Stimulated activated effector memory CD8-positive, alpha-beta T cell treated with anti-CD3 and anti-CD28 coated beads, Interleukin-12 subunit alpha, Interleukin-12 subunit beta, amount 100 ng/mL, for 72 hours (primary cell): ENCODE measurements around the gene FUT8.

ENCODE experiments used
- ATAC-seq: fragments of 150-1000 bp; cut with Tn5 transposase; 2 replicates; pipeline ENCODE4 v1.10.0; 2021
- DNase-seq, 2 donors: peaks; one replicate each; pipeline ENCODE4 v3.0.0; 2021 to 2022; ENCODE audit warnings: low spot score in 2 of 2
- H3K27ac Mint-ChIP-seq: one replicate; pipeline ENCODE4 v1.8.0; 2022; ENCODE audit warnings: mild to moderate bottlenecking, mixed read lengths
- H3K36me3 Mint-ChIP-seq: one replicate; pipeline ENCODE4 v1.8.0; 2022; ENCODE audit warnings: mild to moderate bottlenecking, mixed read lengths
- H3K4me1 Mint-ChIP-seq: one replicate; pipeline ENCODE4 v1.8.0; 2022; ENCODE audit warnings: mixed read lengths
- H3K4me3 Mint-ChIP-seq: one replicate; pipeline ENCODE4 v1.8.0; 2022; ENCODE audit warnings: mild to moderate bottlenecking, mixed read lengths
- H3K9me3 Mint-ChIP-seq: one replicate; pipeline ENCODE4 v1.8.0; 2022; ENCODE audit warnings: mixed read lengths

FUT8 gene

DNA sequence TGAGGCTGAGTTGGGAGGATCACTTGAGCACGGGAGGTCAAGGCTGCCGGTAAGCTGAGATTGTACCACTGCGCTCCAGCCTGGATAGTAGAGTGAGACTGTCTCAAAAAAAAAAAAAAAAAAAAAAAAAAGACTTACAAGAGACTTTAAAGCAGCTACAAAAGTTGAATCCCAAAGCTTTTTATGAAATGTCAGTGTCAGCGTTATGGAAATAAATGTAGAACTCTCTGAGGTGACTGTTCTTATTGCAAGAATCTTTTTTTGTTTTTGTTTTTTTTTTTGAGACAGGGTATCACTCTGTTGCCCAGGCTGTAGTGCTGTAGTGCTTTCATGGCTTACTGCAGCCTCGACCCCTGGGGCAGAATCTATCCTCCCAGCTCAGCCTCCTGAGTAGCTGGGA lies 17.2 kb downstream of the FUT8 start:
- DNase-seq (no peak), ATAC-seq (no peak)
- H3K4me3 Mint-ChIP-seq, result no peak overlapping the region
- H3K27ac Mint-ChIP-seq, result no peak overlapping the region
- no peaks in the 10 kb centered on the region for H3K9me3 Mint-ChIP-seq
- peaks cover 36% of the 10 kb centered on the region for H3K36me3 Mint-ChIP-seq
- H3K4me1 Mint-ChIP-seq, result peaks cover 35% of the 10 kb centered on the region

DNA sequence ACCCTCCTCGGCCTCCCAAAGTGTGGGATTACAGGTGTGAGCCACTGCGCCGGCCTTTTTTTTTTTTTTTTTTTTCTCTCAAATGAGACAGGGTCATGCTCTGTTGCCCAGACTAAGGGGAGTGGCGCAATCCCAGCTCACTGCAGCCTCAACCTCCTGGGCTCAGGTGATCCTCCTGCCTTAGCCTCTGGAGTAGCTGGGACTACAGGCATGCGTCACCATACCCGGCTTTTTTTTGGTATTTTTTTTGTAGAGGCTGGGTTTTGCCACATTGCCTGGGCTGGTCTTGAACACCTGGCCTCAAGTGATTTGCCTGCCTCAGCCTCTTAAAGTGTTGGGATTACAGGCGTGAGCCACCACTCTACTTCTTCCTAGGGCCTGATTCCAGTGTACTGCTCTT lies 18.7 kb downstream of the FUT8 start:
- Mint-ChIP-seq H3K4me3 (no peak overlapping the region), H3K27ac (no peak overlapping the region), H3K4me1 (peaks cover 32% of the 10 kb centered on the region), H3K9me3 (no peaks in the 10 kb centered on the region), H3K36me3 (peaks cover 36% of the 10 kb centered on the region)
- DNase-seq (no peak), ATAC-seq (no peak)

DNA sequence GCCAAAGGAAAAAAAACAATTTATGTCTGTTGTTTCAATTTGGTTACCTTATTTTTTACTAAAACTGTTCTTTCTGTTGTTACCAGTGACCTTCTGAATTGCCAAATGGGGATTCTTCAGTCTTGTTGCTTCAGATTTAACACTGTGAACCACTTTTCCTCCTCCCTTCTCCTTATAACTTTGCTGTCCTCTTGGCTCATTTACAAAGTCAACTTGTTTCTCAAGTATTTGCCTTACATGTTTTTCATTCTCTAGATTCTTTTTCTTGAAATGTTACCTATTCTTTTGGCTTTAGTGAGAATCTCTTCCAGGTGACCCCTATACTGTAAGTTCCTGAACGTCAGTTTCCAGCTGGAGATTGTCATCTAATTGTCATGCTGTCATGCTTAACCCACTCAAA lies 19.4 kb downstream of the FUT8 start:
- no peak for ATAC-seq
- Mint-ChIP-seq H3K36me3 (peaks cover 43% of the 10 kb centered on the region), H3K27ac (no peak overlapping the region), H3K4me3 (no peak overlapping the region), H3K9me3 (no peaks in the 10 kb centered on the region), H3K4me1 (peaks cover 32% of the 10 kb centered on the region)
- no peak for DNase-seq

GRCh38 chr14:65432361-65432948 lies 19.9 kb downstream of the FUT8 start:
- H3K9me3 Mint-ChIP-seq, result no peaks in the 10 kb centered on the region
- H3K36me3 Mint-ChIP-seq, result peaks cover 44% of the 10 kb centered on the region
- H3K4me1 Mint-ChIP-seq, result peaks cover 33% of the 10 kb centered on the region
- DNase-seq, result no peak
- peak overlapping the region; percentile 45 for H3K4me3 Mint-ChIP-seq
- no peak for ATAC-seq
- peak overlapping the region; percentile 85 for H3K27ac Mint-ChIP-seq

GRCh38 chr14:65433157-65433556 lies 20.6 kb downstream of the FUT8 start:
- peak; percentile 62 for ATAC-seq
- Mint-ChIP-seq H3K4me3 (peak overlapping the region; percentile 45), H3K36me3 (peaks cover 44% of the 10 kb centered on the region), H3K27ac (peak overlapping the region; percentile 85), H3K9me3 (no peaks in the 10 kb centered on the region), H3K4me1 (peaks cover 41% of the 10 kb centered on the region)
- DNase-seq, result no peak

- Mint-ChIP-seq H3K36me3 (peaks cover 44% of the 10 kb centered on the region), H3K4me3 (peak overlapping the region; percentile 45), H3K4me1 (peaks cover 45% of the 10 kb centered on the region), H3K9me3 (no peaks in the 10 kb centered on the region), H3K27ac (peak overlapping the region; percentile 85)
- no peak for ATAC-seq
- no peak for DNase-seq
Observed at GRCh38 chr14:65433646-65434045, 21.1 kb downstream of the FUT8 start.

- Mint-ChIP-seq H3K27ac (peak overlapping the region; percentile 85), H3K4me3 (no peak overlapping the region), H3K4me1 (peaks cover 52% of the 10 kb centered on the region), H3K9me3 (no peaks in the 10 kb centered on the region), H3K36me3 (peaks cover 44% of the 10 kb centered on the region)
- no peak for ATAC-seq
- DNase-seq, result no peak
Observed at GRCh38 chr14:65434216-65434850, 21.8 kb downstream of the FUT8 start.

DNA sequence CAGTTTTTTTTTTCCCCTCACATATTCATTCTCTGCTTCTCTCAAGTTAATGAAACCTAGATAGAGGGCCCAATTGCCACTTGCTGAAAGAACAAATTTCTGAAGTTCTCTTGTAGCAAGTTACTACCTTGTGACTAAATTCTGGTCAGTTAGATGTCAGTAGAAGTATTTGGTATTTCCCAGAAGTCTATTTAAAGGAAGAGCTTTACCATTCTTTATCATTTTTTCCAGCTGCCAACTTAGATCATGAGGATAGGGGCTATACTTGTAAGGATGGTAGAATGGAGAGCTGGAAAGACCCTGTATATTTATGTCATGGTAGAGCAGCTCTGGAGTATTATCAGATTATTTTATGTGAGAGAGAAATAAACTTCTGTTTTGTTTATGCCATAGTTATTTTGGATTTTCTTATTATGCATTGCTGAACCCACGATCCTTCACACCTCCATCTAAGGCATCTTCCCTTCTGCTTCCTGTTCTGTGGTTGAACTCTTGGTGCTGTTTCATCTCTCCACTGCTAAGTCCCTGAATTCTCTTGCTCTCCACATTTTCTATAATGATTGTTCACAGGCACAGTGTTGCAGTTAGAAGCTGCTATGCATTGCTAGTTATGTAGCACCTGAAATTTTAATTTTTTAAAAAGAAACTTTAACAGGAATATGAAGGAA lies 25.9 kb downstream of the FUT8 start:
- H3K36me3 Mint-ChIP-seq, result peaks cover 24% of the 10 kb centered on the region

GRCh38 chr14:65439117-65439516 lies 26.6 kb downstream of the FUT8 start:
- peak overlapping the region; percentile 41 for H3K4me3 Mint-ChIP-seq
- peaks cover 18% of the 10 kb centered on the region for H3K36me3 Mint-ChIP-seq
- DNase-seq, result no peak
- no peak for ATAC-seq
- H3K27ac Mint-ChIP-seq, result peak overlapping the region; percentile 88
- no peaks in the 10 kb centered on the region for H3K9me3 Mint-ChIP-seq
- peaks cover 33% of the 10 kb centered on the region for H3K4me1 Mint-ChIP-seq

More for the DNA sequence above, 25.9 kb downstream of the FUT8 start:
- Mint-ChIP-seq H3K27ac (peak overlapping the region; percentile 88), H3K4me1 (peaks cover 37% of the 10 kb centered on the region), H3K9me3 (no peaks in the 10 kb centered on the region), H3K4me3 (peak overlapping the region; percentile 41)
- ATAC-seq, result peak; percentile 90
- DNase-seq, result no peak

GRCh38 chr14:65440230-65440629 lies 27.7 kb downstream of the FUT8 start:
- Mint-ChIP-seq H3K4me3 (no peak overlapping the region), H3K4me1 (peaks cover 30% of the 10 kb centered on the region), H3K27ac (no peak overlapping the region)

GRCh38 chr14:65444230-65444629 lies 31.7 kb downstream of the FUT8 start:
- Mint-ChIP-seq H3K36me3 (peaks cover 14% of the 10 kb centered on the region), H3K4me1 (peaks cover 24% of the 10 kb centered on the region), H3K4me3 (no peak overlapping the region), H3K9me3 (no peaks in the 10 kb centered on the region), H3K27ac (no peak overlapping the region)
- no peak for DNase-seq
- ATAC-seq, result peak; percentile 87

More at GRCh38 chr14:65440230-65440629, 27.7 kb downstream of the FUT8 start:
- H3K36me3 Mint-ChIP-seq, result peaks cover 24% of the 10 kb centered on the region
- no peak for DNase-seq
- H3K9me3 Mint-ChIP-seq, result no peaks in the 10 kb centered on the region
- no peak for ATAC-seq

DNA sequence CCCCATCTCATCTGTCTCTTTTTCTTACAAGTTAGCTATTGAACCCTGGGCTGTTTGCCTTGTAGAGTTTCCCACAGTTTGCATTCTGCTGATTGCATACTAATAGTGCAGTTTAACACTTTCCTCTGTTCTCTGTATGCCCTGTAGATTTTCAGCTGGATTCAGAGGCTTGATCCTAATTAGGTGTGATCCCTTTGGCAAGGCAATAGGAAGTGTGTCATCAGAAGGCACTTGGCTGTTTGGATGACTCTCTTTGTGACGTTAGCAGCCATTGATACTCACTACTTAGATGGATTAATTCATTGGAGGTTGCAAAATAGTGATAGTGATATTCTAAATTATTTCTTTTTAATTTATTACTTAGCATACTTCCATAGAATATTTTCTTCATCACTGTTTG lies 33.6 kb downstream of the FUT8 start:
- Mint-ChIP-seq H3K36me3 (peaks cover 20% of the 10 kb centered on the region), H3K9me3 (no peaks in the 10 kb centered on the region), H3K4me1 (peaks cover 23% of the 10 kb centered on the region), H3K4me3 (no peak overlapping the region), H3K27ac (no peak overlapping the region)
- DNase-seq (no peak), ATAC-seq (no peak)

DNA sequence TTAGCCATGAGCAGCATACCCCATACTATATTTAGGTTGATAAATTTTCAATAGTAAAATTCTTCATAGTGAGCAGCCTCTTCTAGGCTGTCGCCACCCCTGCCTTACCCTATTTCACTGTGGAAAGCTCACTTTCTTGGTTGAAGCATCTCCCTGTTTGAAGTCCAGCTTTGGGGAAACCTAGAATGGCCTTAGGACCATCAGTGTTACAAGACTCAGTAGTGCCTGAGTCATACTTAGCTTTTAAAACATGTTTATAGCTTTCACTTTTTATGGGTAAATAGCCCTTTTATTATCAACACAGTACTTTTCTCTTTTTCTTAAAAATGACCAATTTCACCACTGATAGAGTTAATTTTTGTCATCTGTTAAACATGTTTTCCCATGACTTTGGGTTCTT lies 37.1 kb downstream of the FUT8 start:
- Mint-ChIP-seq H3K36me3 (peaks cover 21% of the 10 kb centered on the region), H3K4me3 (no peak overlapping the region), H3K9me3 (no peaks in the 10 kb centered on the region), H3K27ac (no peak overlapping the region), H3K4me1 (peaks cover 21% of the 10 kb centered on the region)
- ATAC-seq (no peak), DNase-seq (no peak)

DNA sequence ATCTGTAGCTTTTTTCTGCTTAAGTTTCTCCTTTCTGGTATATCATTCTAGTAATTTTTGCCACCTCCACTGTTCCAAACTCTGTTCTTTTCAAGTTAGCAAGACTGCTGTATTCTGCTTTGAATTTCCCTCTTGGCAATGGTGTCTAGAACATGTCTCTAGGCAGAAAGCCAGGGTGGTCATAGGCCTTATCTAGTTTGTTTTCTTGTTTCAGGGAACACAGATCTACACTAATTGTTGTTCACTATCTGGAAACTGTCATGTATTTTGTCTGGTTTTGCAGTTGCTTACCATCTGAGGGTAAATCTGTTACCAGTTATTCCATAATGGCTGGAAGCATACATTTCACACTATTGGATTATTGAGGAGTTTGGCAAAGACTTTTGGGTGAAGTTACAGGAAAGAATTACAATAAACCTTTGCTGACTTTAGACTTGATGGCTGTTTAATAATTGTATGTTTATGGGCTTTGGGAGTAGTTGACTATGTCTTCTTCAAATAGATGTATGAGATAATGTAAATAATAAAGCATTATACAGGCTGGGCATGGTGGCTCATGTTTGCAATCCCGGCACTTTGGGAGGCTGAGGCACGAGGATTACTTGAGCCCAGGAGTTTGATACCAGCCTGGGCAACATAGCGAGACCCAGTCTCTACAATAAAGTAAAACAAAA lies 41.4 kb downstream of the FUT8 start:
- DNase-seq, result no peak
- Mint-ChIP-seq H3K36me3 (peaks cover 49% of the 10 kb centered on the region), H3K4me1 (peaks cover 12% of the 10 kb centered on the region), H3K4me3 (no peak overlapping the region), H3K9me3 (peaks cover 3% of the 10 kb centered on the region), H3K27ac (peak overlapping the region; percentile 13)
- no peak for ATAC-seq

DNA sequence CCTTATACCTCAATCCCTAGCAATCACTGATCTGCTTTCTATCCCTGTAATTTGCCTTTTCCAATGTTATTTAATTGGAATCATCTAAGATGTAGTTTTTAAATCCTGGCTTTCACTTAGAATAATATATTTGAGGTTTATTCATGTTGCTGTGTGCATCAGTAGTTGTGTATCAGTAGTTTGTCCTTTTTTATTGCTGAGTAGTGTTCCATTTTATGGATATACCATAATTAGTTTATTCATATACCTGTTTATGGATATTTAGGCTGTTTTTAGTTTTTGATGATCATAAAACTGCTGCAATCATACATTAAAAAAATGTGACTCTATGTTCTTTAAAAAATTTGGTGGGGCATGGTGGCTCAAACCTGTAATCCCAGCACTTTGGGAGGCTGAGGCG lies 43.7 kb downstream of the FUT8 start:
- Mint-ChIP-seq H3K36me3 (peaks cover 62% of the 10 kb centered on the region), H3K4me1 (peaks cover 24% of the 10 kb centered on the region), H3K9me3 (peaks cover 3% of the 10 kb centered on the region), H3K27ac (no peak overlapping the region), H3K4me3 (no peak overlapping the region)
- no peak for DNase-seq
- no peak for ATAC-seq
